CD4-positive, alpha-beta T cell treated with Interleukin-4 for 1 hour (primary cell): ENCODE measurements around the gene CMA1.

Experiments used
- DNase-seq, 2 donors: peaks; one replicate each; pipeline ENCODE4 v3.0.0-alpha.2; 2020 to 2022

CMA1 gene

DNA sequence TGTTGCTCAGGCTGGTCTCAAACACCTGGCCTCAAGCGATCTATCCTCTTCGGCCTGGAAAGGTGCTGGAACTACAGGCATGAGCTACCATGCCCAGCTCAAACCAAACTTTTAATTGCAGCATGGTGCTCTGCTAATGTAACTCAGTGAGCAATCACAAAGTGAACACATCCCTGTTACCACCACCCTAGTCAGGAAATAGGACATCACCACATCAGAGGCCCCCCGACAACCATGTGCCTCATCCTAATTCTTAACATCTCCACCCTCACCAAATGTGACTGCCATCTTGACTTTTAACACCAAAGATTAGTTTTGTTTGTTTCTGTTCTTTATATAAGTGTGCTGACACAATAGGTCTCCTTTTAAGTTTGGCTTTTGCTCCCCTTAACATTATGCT is 42.7 kb downstream of the CMA1 start:
- no peak for DNase-seq

- no peak for DNase-seq
Measured at GRCh38 chr14:24463884-24464785, 43.9 kb downstream of the CMA1 start.

DNA sequence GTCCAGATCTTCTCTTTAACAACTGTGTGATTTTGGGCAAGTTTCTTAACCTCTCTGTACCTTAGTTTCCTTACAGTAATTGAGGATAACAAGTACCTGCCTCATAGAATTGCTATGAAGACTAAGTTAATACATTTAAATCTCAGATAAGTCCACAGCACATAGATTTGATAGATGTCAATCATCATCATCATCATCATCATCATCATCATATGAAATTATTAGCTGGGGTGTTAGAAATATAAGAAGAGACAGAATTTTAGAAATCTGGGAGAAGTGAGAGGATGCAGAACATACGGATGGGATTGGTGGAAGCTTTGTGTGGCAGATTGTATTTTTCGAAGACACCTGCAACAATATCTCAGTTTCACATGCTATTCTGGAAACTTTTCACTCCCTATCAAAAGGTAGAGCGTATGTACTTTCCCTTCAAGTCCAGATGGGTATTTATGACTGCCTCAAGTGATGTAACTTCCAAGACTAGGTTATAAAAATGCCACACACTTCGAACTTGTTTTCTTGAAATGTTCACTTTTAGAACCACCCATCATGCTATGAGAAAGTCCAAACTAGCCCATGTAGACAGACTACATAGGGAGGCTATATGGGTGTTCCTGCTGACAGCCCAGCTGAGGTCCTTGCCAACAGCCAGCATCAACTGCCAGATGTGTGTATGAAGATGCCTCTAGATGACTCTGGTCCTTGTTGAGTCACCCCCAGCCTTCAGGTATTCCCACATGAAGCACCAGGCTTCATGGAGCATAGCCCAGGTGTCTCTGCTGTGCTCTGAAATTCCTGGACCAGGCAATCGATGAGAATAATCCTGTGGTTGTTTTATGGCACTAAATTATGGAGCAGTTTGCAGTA is 44.8 kb downstream of the CMA1 start:
- no peak for DNase-seq

- no peak for DNase-seq
Measured at GRCh38 chr14:24461336-24461735, 46.7 kb downstream of the CMA1 start.

GRCh38 chr14:24459331-24459730 is 48.7 kb downstream of the CMA1 start:
- no peak for DNase-seq

DNA sequence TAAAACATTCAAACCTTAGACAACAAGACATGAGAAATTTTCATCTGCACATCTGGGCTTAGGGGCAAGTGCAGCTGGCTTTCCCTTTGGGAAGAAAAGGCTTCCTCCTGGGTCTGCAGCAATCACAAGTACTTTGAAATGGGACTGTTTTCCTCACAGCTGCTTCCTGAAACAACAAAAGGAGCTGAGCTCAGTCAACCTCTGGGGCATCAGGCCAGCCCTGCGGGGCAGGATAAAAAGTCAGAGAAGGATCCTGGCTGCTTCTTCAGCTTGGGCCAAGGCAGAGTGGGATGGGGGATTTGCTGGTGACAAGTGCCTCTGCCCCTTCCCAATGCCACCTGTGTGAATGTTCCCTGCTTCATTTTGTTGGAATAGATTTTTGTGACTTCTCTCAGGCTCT is 49.3 kb downstream of the CMA1 start:
- DNase-seq, result no peak

DNA sequence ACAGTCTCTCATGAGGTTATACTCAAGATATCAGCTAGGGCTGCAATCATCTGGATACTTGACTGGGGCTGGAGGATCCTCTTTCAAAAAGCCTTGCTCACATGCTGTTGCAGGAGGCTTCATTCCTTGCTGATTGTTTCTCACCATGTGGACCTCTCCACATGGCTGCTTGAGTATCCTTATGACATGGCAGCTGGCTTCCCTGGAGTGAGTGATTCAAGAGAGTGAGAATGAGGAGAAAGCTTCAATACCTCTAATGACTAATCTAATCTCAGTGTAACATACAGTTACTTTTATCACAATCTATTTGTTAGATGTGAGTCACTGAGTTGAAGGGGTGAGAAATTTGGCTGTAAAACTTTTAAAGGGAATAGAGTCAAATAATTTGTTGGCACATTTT is 51.1 kb downstream of the CMA1 start:
- no peak for DNase-seq
